Spleen (tissue), 7 donors: ENCODE data around the gene ZDHHC20.

Source experiments
- CTCF ChIP-seq, 11 experiments: fragments of 200-600 bp in 7 of 11; fragments of 450-650 bp in 4 of 11; sonication (generic) in 4 of 11; IDR thresholded peaks in 8 of 11; conservative IDR thresholded peaks in 3 of 11; 1 replicate in 7 of 11; 2 replicates in 4 of 11; pipeline versions ENCODE4 v1.4.0 to v1.8.0; 2016 to 2021; ENCODE audit warnings: antibody characterized with exemption in 11 of 11, inconsistent platforms in 4 of 11, mild to moderate bottlenecking in 1 of 11
- POLR2A ChIP-seq, 3 donors: fragments of 450-650 bp; IDR thresholded peaks; one replicate each; pipeline ENCODE4 v1.5.1; 2017; ENCODE audit warnings: antibody characterized with exemption in 3 of 3, mild to moderate bottlenecking in 1 of 3
- donor health status: DM: no; HTN: no; CAD: no; lungs with moderate emphysema.
- donor health status: DM: no; HTN: no; CAD: no.
- donor health status: DM: no; HTN: no; CAD: no.

DNA sequence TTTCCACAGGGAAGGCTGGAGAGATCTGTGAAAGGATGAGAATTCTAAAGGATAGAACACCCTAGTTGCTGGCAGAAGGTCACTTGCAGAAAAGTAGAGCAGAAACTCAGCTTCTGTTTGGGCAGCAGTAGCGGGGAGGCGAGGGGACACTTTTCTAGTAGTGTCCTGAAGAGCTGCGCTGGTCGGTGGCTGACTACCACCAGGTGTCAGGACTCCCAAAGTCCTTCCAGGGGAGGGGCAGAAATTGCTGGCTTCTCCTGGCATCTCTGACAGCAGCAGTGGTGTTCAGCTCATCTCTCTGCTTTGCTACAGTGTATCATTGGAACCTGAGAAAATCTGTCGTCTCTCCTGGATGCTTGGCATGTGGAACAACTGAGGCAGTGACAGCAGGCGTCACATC lies 120.9 kb downstream of the ZDHHC20 start:
- TF ChIP-seq CTCF (IDR thresholded peaks at IDR 0.05 in 8 of 11, conservative IDR thresholded peaks at IDR 0.05 in 3 of 11) (no peak), POLR2A (IDR thresholded peaks at IDR 0.05) (no peak)
